Liver (tissue), 3 donors: ENCODE measurements around the gene TNFAIP8L2.

ENCODE experiments used
- FOXA1 ChIP-seq: IDR thresholded peaks from 2 replicates; pipeline ENCODE4 v1.6.1; 2016; ENCODE audit warnings: antibody characterized with exemption
- TAF1 ChIP-seq: conservative IDR thresholded peaks from 2 replicates; pipeline ENCODE4 v1.6.1; 2016; ENCODE audit warnings: antibody characterized with exemption, mild to moderate bottlenecking
- YY1 ChIP-seq: IDR thresholded peaks from 2 replicates; pipeline ENCODE4 v1.6.1; 2016; ENCODE audit warnings: antibody characterized with exemption, mild to moderate bottlenecking
- TF ChIP-seq, protein P1 (sequence below): fragments of 150-350 bp; IDR thresholded peaks from 2 replicates; pipeline ENCODE4 v1.5.1; 2017; ENCODE audit warnings: improper control_type of control experiment, low read depth, low read length; ENCODE audit not compliant: missing input control
- TF ChIP-seq, protein P2 (sequence below): IDR thresholded peaks from 2 replicates; pipeline ENCODE4 v1.6.1; 2016; ENCODE audit warnings: antibody characterized with exemption, mild to moderate bottlenecking
- TF ChIP-seq, protein P3 (sequence below): IDR thresholded peaks from 2 replicates; pipeline ENCODE4 v1.6.1; 2016; ENCODE audit warnings: antibody characterized with exemption
- TF ChIP-seq, protein P4 (sequence below): IDR thresholded peaks from 2 replicates; pipeline ENCODE4 v1.6.1; 2016; ENCODE audit warnings: antibody characterized with exemption
- donor health status: healthy.
- donor health status: healthy.

DNA sequence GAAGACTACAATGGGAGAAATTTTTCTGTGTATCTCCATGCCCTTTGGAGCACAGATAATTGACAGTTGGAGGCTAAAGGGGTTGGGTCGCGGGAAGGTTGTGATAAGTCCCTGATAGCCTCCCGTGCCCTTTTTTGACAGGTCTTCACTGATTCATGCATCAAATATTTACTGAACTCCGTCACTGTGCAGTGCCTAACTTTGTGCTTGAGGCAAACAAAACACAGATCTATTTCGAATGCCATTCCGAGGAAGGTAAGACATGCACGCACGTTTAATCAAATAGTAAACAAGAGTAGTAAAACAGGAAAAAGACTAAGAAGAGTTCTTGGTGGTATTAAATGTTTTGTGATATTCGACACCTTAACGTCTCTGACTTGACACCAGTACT is 41.4 kb downstream of the TNFAIP8L2 start:
- TF ChIP-seq, protein P1, sequence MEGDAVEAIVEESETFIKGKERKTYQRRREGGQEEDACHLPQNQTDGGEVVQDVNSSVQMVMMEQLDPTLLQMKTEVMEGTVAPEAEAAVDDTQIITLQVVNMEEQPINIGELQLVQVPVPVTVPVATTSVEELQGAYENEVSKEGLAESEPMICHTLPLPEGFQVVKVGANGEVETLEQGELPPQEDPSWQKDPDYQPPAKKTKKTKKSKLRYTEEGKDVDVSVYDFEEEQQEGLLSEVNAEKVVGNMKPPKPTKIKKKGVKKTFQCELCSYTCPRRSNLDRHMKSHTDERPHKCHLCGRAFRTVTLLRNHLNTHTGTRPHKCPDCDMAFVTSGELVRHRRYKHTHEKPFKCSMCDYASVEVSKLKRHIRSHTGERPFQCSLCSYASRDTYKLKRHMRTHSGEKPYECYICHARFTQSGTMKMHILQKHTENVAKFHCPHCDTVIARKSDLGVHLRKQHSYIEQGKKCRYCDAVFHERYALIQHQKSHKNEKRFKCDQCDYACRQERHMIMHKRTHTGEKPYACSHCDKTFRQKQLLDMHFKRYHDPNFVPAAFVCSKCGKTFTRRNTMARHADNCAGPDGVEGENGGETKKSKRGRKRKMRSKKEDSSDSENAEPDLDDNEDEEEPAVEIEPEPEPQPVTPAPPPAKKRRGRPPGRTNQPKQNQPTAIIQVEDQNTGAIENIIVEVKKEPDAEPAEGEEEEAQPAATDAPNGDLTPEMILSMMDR: no peak
- TF ChIP-seq TAF1 (no peak), FOXA1 (no peak), YY1 (no peak)
- TF ChIP-seq, protein P2, sequence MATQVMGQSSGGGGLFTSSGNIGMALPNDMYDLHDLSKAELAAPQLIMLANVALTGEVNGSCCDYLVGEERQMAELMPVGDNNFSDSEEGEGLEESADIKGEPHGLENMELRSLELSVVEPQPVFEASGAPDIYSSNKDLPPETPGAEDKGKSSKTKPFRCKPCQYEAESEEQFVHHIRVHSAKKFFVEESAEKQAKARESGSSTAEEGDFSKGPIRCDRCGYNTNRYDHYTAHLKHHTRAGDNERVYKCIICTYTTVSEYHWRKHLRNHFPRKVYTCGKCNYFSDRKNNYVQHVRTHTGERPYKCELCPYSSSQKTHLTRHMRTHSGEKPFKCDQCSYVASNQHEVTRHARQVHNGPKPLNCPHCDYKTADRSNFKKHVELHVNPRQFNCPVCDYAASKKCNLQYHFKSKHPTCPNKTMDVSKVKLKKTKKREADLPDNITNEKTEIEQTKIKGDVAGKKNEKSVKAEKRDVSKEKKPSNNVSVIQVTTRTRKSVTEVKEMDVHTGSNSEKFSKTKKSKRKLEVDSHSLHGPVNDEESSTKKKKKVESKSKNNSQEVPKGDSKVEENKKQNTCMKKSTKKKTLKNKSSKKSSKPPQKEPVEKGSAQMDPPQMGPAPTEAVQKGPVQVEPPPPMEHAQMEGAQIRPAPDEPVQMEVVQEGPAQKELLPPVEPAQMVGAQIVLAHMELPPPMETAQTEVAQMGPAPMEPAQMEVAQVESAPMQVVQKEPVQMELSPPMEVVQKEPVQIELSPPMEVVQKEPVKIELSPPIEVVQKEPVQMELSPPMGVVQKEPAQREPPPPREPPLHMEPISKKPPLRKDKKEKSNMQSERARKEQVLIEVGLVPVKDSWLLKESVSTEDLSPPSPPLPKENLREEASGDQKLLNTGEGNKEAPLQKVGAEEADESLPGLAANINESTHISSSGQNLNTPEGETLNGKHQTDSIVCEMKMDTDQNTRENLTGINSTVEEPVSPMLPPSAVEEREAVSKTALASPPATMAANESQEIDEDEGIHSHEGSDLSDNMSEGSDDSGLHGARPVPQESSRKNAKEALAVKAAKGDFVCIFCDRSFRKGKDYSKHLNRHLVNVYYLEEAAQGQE: no peak
- TF ChIP-seq, protein P3, sequence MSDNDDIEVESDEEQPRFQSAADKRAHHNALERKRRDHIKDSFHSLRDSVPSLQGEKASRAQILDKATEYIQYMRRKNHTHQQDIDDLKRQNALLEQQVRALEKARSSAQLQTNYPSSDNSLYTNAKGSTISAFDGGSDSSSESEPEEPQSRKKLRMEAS: no peak
- TF ChIP-seq, protein P4, sequence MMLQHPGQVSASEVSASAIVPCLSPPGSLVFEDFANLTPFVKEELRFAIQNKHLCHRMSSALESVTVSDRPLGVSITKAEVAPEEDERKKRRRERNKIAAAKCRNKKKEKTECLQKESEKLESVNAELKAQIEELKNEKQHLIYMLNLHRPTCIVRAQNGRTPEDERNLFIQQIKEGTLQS: no peak
